PC-9 (cell line): ENCODE results near the gene APOM. TPM values are rescaled to one million over a fixed set of nuclear protein-coding genes. Genes with fewer than 3 reads are reported as not detected.
A peak's percentile ranks its signal among the peaks of the same experiment; 100 is the strongest.

Source experiments
- BruUV-seq: library from RNA; stranded (reverse); fragments of 400-500 nt; replicated peaks from 2 replicates; lab custom pipeline; 2021; lab: Mats Ljungman, UMichigan
- CTCF ChIA-PET: fragments of 300-600 bp; sonication (Branson Sonifier 250); formaldehyde crosslinking; loops from one replicate; lab custom pipeline; 2022; ENCODE audit warnings: antibody characterized with exemption; lab: Charles Lee
- POLR2A ChIA-PET: fragments of 300-600 bp; sonication (Branson Sonifier 250); formaldehyde crosslinking; loops from one replicate; lab custom pipeline; 2022; ENCODE audit warnings: antibody characterized with exemption; ENCODE audit not compliant: unreplicated experiment; lab: Charles Lee
- DNase-seq, 2 experiments: peaks; one replicate each; pipeline versions ENCODE4 v3.0.0 to v3.0.0-alpha.2; 2015 to 2022; ENCODE audit warnings: mixed read lengths in 1 of 2
- H2AFZ ChIP-seq: fragments of 200-600 bp; sonication (generic); 2 replicates; pipeline ENCODE4 v1.8.1; 2017; ENCODE audit warnings: antibody characterized with exemption
- H3F3A ChIP-seq: fragments of 200-600 bp; sonication (generic); 2 replicates; pipeline ENCODE4 v1.8.1; 2017; ENCODE audit warnings: antibody characterized with exemption, mild to moderate bottlenecking, low read depth; ENCODE audit not compliant: insufficient read depth
- H3K27ac ChIP-seq: fragments of 200-600 bp; sonication (generic); 2 replicates; pipeline ENCODE4 v1.6.1; 2016; ENCODE audit warnings: mixed run types
- H3K27me3 ChIP-seq: fragments of 200-600 bp; sonication (generic); 2 replicates; pipeline ENCODE4 v1.6.1; 2016; ENCODE audit warnings: low read depth, mixed run types; ENCODE audit not compliant: insufficient read depth
- H3K36me3 ChIP-seq: fragments of 200-600 bp; sonication (generic); 2 replicates; pipeline ENCODE4 v1.6.1; 2016; ENCODE audit warnings: low read depth, mixed run types
- H3K4me1 ChIP-seq: fragments of 200-600 bp; sonication (generic); replicated peaks from 2 replicates; pipeline ENCODE4 v1.6.1; 2016; ENCODE audit warnings: mixed run types; ENCODE audit not compliant: insufficient read depth
- H3K4me2 ChIP-seq: fragments of 200-600 bp; sonication (generic); 2 replicates; pipeline ENCODE4 v1.6.1; 2017; ENCODE audit warnings: mixed run types
- H3K4me3 ChIP-seq: fragments of 200-600 bp; sonication (generic); 2 replicates; pipeline ENCODE4 v1.6.1; 2016; ENCODE audit warnings: mixed run types
- H3K79me2 ChIP-seq: fragments of 200-600 bp; sonication (generic); 2 replicates; pipeline ENCODE4 v1.6.1; 2017; ENCODE audit warnings: low read depth, mixed run types
- H3K9me2 ChIP-seq: fragments of 200-600 bp; sonication (generic); 2 replicates; pipeline ENCODE4 v1.8.1; 2017; ENCODE audit warnings: mild to moderate bottlenecking; ENCODE audit not compliant: insufficient read depth
- H3K9me3 ChIP-seq: fragments of 200-600 bp; sonication (generic); 2 replicates; pipeline ENCODE4 v1.8.1; 2016; ENCODE audit warnings: low read depth; ENCODE audit not compliant: insufficient read depth
- H4K20me1 ChIP-seq: fragments of 200-600 bp; sonication (generic); 2 replicates; pipeline ENCODE4 v1.8.1; 2017; ENCODE audit not compliant: insufficient read depth
- EZH2 ChIP-seq: fragments of 200-600 bp; sonication (generic); IDR thresholded peaks from 2 replicates; pipeline ENCODE4 v1.8.0; 2017; ENCODE audit warnings: antibody characterized with exemption, low read depth
- intact Hi-C: fragments of 100-400 bp; cut with micrococcal nuclease; formaldehyde crosslinking; loops from one replicate; pipeline ENCODE4 v1.10.0; 2022; ENCODE audit not compliant: unreplicated experiment
- total RNA-seq: library from RNA; stranded (reverse); gene quantifications from 2 replicates; pipeline ENCODE4 v1.2.3, GENCODE V29; 2021
- TF ChIP-seq, protein P1 (sequence below): fragments of 200-600 bp; sonication (generic); conservative IDR thresholded peaks from 2 replicates; pipeline ENCODE4 v1.6.1; 2017; ENCODE audit warnings: mixed run types, antibody characterized with exemption, mild to moderate bottlenecking, moderate library complexity

The APOM gene
- total RNA-seq, 1 experiment from 2014 or later, result 2.9 TPM

DNA sequence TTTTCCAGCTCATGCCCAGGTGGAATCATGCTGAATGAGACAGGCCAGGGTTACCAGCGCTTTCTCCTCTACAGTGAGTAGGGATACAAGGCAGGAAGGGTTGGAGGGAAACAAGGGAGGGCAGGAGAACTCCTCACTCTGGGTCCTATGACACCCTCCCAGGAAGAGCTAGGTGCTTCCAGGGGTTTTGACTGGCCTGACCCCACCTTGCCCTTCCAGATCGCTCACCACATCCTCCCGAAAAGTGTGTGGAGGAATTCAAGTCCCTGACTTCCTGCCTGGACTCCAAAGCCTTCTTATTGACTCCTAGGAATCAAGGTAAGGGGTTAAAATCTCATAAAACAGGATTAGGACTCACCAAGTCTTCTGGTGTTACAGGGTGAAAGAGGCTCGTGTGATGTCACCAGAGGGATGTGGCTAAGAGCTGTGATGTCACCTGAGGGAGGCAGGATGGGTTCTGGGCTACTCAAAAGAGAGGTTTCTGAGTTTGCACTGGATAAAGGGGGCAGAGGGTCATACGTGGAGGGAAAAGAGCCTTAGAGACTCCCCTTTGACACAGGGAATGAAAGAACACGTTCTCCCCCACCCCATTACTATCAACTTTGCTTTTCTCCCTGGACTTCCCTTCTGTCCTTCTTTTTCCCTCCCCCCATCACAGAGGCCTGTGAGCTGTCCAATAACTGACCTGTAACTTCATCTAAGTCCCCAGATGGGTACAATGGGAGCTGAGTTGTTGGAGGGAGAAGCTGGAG is 1.9 kb downstream of the APOM start:
- Histone ChIP-seq H3K9me2 (no peaks in the 10 kb centered on the region), H3K9me3 (no peaks in the 10 kb centered on the region), H2AFZ (no peak overlapping the region), H3K27ac (no peak overlapping the region), H4K20me1 (0 out of 2 replicates have a peak, but pooled peaks cover 7% of the 10 kb centered on the region), H3K4me1 (peaks cover 19% of the 10 kb centered on the region), H3F3A (peaks cover 30% of the 10 kb centered on the region), H3K4me2 (0 out of 2 replicates have a peak overlapping the region, but pooled peaks have one; percentile 88), H3K36me3 (0 out of 2 replicates have a peak, but pooled peaks cover 4% of the 10 kb centered on the region), H3K79me2 (peaks cover 33% of the 10 kb centered on the region), H3K27me3 (no peaks in the 10 kb centered on the region), H3K4me3 (no peak overlapping the region)
- POLR2A ChIA-PET, result interaction anchor here (0.6 kb wide), 1 partner anchor 110 kb away, joined by 10 read pairs; the partner anchor contains the start of gene NFKBIL1
- intact Hi-C loops, result no loop called here
- no TSS peak for BruUV-seq
- CTCF ChIA-PET, result interaction anchor here (0.7 kb wide), 1 partner anchor 273 kb away, joined by 3 read pairs; no protein-coding TSS in a partner anchor
- no peak for DNase-seq
- TF ChIP-seq, protein P1, sequence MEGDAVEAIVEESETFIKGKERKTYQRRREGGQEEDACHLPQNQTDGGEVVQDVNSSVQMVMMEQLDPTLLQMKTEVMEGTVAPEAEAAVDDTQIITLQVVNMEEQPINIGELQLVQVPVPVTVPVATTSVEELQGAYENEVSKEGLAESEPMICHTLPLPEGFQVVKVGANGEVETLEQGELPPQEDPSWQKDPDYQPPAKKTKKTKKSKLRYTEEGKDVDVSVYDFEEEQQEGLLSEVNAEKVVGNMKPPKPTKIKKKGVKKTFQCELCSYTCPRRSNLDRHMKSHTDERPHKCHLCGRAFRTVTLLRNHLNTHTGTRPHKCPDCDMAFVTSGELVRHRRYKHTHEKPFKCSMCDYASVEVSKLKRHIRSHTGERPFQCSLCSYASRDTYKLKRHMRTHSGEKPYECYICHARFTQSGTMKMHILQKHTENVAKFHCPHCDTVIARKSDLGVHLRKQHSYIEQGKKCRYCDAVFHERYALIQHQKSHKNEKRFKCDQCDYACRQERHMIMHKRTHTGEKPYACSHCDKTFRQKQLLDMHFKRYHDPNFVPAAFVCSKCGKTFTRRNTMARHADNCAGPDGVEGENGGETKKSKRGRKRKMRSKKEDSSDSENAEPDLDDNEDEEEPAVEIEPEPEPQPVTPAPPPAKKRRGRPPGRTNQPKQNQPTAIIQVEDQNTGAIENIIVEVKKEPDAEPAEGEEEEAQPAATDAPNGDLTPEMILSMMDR, result no peak
- TF ChIP-seq EZH2, result no peak

DNA sequence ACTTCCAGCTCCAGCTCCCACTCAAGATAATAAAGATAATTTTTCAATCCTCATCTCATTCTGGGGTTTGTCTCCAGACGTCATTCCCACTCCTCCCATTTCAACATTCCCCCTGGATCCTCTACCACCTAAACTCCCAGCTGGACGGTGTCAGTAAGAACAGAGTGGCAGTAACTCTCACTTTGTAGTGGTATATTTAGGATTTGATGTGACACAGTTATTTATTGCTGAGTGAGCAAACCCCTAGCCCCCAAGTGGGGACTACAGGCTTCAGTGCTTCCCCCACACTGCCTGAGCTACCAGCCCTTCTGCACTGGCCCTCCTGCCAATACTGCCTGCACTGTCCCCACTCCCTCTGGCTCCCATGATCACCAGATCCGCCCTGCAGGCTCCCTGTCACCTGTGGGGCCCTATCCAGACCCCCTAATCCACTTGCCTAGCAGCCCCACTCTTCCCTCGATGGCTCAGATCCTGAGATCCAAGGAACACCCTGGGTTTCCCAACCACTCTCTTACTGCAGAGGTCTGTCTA is 2.5 kb downstream of the APOM start:
- CTCF ChIA-PET, result no interaction called here
- H3F3A ChIP-seq, result peaks cover 24% of the 10 kb centered on the region
- DNase-seq, result no peak
- POLR2A ChIA-PET, result no interaction called here
- H3K9me3 ChIP-seq, result no peaks in the 10 kb centered on the region
- H3K4me2 ChIP-seq, result peak overlapping the region; percentile 88; the same call in 1 of the 2 replicates
- TF ChIP-seq, protein P1, result no peak
- TF ChIP-seq EZH2, result no peak
- no peak overlapping the region for H2AFZ ChIP-seq
- H3K79me2 ChIP-seq, result peaks cover 35% of the 10 kb centered on the region
- H3K27me3 ChIP-seq, result no peaks in the 10 kb centered on the region
- BruUV-seq, result no TSS peak
- H3K4me1 ChIP-seq, result peaks cover 20% of the 10 kb centered on the region
- H4K20me1 ChIP-seq, result 0 out of 2 replicates have a peak, but pooled peaks cover 7% of the 10 kb centered on the region
- no peaks in the 10 kb centered on the region for H3K9me2 ChIP-seq
- H3K4me3 ChIP-seq, result no peak overlapping the region; the same call in 1 of the 2 replicates
- intact Hi-C loops, result no loop called here
- no peak overlapping the region for H3K27ac ChIP-seq
- 0 out of 2 replicates have a peak, but pooled peaks cover 5% of the 10 kb centered on the region for H3K36me3 ChIP-seq

- H3K79me2 ChIP-seq, result peaks cover 44% of the 10 kb centered on the region
- no peak for DNase-seq
- ChIA-PET CTCF (no interaction called here), POLR2A (no interaction called here)
- H3K9me3 ChIP-seq, result no peaks in the 10 kb centered on the region
- TF ChIP-seq EZH2, result no peak
- TF ChIP-seq, protein P1, result no peak
- H3K4me3 ChIP-seq, result peak overlapping the region; percentile 79
- peak overlapping the region; percentile 88 for H3K4me2 ChIP-seq
- no peak overlapping the region for H3K27ac ChIP-seq
- no peaks in the 10 kb centered on the region for H3K9me2 ChIP-seq
- peaks cover 23% of the 10 kb centered on the region for H3K4me1 ChIP-seq
- H2AFZ ChIP-seq, result no peak overlapping the region
- BruUV-seq, result no TSS peak
- H3K27me3 ChIP-seq, result no peaks in the 10 kb centered on the region
- 0 out of 2 replicates have a peak, but pooled peaks cover 7% of the 10 kb centered on the region for H4K20me1 ChIP-seq
- H3F3A ChIP-seq, result peaks cover 16% of the 10 kb centered on the region
- intact Hi-C loops, result no loop called here
- 0 out of 2 replicates have a peak, but pooled peaks cover 10% of the 10 kb centered on the region for H3K36me3 ChIP-seq
Measured at GRCh38 chr6:31658983-31659648, 3.4 kb downstream of the APOM start.
